GM13977 (cell line): ENCODE results near the gene COL8A1.
"Not testable (repeated sequence)": the region's sequence is repeated elsewhere in the genome, so short reads cannot be mapped to it uniquely, and the experiment has no call there.

ENCODE experiments used
- DNase-seq: peaks from one replicate; pipeline ENCODE4 v3.0.0; 2012; ENCODE audit warnings: low spot score
- CTCF ChIP-seq: IDR thresholded peaks from 2 replicates; pipeline ENCODE4 v1.5.1; 2012; ENCODE audit warnings: mild to moderate bottlenecking, control low read depth; ENCODE audit not compliant: insufficient read depth; ENCODE audit errors: extremely low read depth, missing control alignments
- in situ Hi-C: fragments of 300-500 bp; cut with MboI; formaldehyde crosslinking; loops from one replicate; pipeline ENCODE4 v1.12.0; 2022; ENCODE audit warnings: low sequenced_read_pairs, low pct_unique_long_range_greater_than_20kb, mixed read lengths, inconsistent platforms; ENCODE audit not compliant: unreplicated experiment

The COL8A1 gene

GRCh38 chr3:99833617-99834205 is 195.3 kb downstream of the COL8A1 start:
- no peak for DNase-seq
- no peak for TF ChIP-seq CTCF
- in situ Hi-C loops, result loop anchor here (25.0 kb wide), 1 partner anchor 754 kb away; no protein-coding TSS in a partner anchor

- TF ChIP-seq CTCF, result no peak
- DNase-seq, result no peak
- in situ Hi-C loops, result loop anchor here (25.0 kb wide), 1 partner anchor 753 kb away; no protein-coding TSS in a partner anchor
Observed at GRCh38 chr3:99834211-99834957, 196.0 kb downstream of the COL8A1 start.

GRCh38 chr3:99836681-99837080 is 198.3 kb downstream of the COL8A1 start:
- TF ChIP-seq CTCF, result no peak
- in situ Hi-C loops, result loop anchor here (5.0 to 25.0 kb wide), 2 partner anchors 416 to 751 kb away; no protein-coding TSS in a partner anchor
- DNase-seq, result no peak

- in situ Hi-C loops, result loop anchor here (5.0 to 25.0 kb wide), 2 partner anchors 415 to 750 kb away; no protein-coding TSS in a partner anchor
- DNase-seq, result no peak
Observed at GRCh38 chr3:99837715-99838114, 199.3 kb downstream of the COL8A1 start.

GRCh38 chr3:99838755-99839154 is 200.4 kb downstream of the COL8A1 start:
- no peak for TF ChIP-seq CTCF
- in situ Hi-C loops, result loop anchor here (5.0 to 25.0 kb wide), 2 partner anchors 414 to 749 kb away; no protein-coding TSS in a partner anchor
- no peak for DNase-seq

More at GRCh38 chr3:99837715-99838114, 199.3 kb downstream of the COL8A1 start:
- no peak for TF ChIP-seq CTCF

GRCh38 chr3:99839613-99840012 is 201.2 kb downstream of the COL8A1 start:
- TF ChIP-seq CTCF, result no peak
- in situ Hi-C loops, result loop anchor here (5.0 to 25.0 kb wide), 3 partner anchors 225 to 748 kb away; no protein-coding TSS in a partner anchor
- DNase-seq, result no peak

- not testable (repeated sequence) for DNase-seq
- in situ Hi-C loops, result loop anchor here (10.0 to 25.0 kb wide), 2 partner anchors 223 to 745 kb away; no protein-coding TSS in a partner anchor
Observed at GRCh38 chr3:99841949-99842348, 203.6 kb downstream of the COL8A1 start.
